ENCODE data around the gene NADK. TPM values are rescaled to one million over a fixed set of nuclear protein-coding genes. Genes with fewer than 3 reads are reported as not detected.
A peak's percentile ranks its signal among the peaks of the same experiment; 100 is the strongest.

NADK gene
- total and polyA plus RNA-seq, 2 of the 13 experiments (the other 11 are each of a cell fraction or from before 2014, with no cell fraction given): 56.6 to 60.1 TPM

DNA sequence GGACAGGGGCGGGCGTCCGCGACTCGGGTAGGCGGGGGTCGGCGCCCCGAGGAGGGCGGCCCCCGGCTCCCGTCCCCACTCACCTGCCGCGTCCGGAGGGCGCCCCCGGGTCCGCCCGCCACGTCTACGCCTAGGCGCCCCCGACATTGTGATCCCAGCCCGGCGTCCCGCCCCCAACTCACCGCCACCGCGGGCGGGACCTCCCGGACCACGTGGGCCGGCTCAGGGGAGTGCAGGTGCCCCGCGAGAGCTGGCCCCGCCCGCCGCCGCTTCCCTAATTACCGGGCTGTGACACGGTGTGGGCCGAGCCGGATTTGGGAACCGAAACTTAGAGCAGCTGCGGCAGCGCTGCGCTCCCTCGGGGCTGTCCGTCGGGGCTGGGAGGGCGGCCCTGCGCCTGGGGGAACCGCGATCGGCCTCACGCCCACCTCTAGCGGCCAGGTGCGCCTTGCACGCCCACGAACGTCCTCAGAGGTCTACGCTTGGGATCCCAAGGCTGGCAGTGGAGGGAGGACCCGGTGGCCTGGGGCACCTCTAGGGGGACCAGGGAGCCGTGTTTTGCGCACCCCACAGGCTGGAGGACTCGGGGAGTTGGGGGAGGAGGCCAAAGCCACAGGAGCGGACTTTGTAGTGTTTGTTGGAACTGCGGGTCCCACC, 521 bp upstream of the NADK start (continued):
- TF ChIP-seq, protein P1, sequence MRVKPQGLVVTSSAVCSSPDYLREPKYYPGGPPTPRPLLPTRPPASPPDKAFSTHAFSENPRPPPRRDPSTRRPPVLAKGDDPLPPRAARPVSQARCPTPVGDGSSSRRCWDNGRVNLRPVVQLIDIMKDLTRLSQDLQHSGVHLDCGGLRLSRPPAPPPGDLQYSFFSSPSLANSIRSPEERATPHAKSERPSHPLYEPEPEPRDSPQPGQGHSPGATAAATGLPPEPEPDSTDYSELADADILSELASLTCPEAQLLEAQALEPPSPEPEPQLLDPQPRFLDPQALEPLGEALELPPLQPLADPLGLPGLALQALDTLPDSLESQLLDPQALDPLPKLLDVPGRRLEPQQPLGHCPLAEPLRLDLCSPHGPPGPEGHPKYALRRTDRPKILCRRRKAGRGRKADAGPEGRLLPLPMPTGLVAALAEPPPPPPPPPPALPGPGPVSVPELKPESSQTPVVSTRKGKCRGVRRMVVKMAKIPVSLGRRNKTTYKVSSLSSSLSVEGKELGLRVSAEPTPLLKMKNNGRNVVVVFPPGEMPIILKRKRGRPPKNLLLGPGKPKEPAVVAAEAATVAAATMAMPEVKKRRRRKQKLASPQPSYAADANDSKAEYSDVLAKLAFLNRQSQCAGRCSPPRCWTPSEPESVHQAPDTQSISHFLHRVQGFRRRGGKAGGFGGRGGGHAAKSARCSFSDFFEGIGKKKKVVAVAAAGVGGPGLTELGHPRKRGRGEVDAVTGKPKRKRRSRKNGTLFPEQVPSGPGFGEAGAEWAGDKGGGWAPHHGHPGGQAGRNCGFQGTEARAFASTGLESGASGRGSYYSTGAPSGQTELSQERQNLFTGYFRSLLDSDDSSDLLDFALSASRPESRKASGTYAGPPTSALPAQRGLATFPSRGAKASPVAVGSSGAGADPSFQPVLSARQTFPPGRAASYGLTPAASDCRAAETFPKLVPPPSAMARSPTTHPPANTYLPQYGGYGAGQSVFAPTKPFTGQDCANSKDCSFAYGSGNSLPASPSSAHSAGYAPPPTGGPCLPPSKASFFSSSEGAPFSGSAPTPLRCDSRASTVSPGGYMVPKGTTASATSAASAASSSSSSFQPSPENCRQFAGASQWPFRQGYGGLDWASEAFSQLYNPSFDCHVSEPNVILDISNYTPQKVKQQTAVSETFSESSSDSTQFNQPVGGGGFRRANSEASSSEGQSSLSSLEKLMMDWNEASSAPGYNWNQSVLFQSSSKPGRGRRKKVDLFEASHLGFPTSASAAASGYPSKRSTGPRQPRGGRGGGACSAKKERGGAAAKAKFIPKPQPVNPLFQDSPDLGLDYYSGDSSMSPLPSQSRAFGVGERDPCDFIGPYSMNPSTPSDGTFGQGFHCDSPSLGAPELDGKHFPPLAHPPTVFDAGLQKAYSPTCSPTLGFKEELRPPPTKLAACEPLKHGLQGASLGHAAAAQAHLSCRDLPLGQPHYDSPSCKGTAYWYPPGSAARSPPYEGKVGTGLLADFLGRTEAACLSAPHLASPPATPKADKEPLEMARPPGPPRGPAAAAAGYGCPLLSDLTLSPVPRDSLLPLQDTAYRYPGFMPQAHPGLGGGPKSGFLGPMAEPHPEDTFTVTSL (CRISPR knock-in tag; IDR thresholded peaks at IDR 0.05; ENCODE audit: borderline replicate concordance): no peak
- TF ChIP-seq MIER3 (CRISPR knock-in tag; IDR thresholded peaks at IDR 0.05; ENCODE audit: borderline replicate concordance): no peak
- TF ChIP-seq, protein P2, sequence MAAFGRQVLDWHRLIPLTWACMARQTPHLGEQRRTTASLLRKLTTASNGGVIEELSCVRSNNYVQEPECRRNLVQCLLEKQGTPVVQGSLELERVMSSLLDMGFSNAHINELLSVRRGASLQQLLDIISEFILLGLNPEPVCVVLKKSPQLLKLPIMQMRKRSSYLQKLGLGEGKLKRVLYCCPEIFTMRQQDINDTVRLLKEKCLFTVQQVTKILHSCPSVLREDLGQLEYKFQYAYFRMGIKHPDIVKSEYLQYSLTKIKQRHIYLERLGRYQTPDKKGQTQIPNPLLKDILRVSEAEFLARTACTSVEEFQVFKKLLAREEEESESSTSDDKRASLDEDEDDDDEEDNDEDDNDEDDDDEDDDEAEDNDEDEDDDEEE (CRISPR knock-in tag; IDR thresholded peaks at IDR 0.05): peak; percentile 77
- peak; percentile 93 for TF ChIP-seq ZNF274 (CRISPR knock-in tag; IDR thresholded peaks at IDR 0.05)
- TF ChIP-seq, protein P3, sequence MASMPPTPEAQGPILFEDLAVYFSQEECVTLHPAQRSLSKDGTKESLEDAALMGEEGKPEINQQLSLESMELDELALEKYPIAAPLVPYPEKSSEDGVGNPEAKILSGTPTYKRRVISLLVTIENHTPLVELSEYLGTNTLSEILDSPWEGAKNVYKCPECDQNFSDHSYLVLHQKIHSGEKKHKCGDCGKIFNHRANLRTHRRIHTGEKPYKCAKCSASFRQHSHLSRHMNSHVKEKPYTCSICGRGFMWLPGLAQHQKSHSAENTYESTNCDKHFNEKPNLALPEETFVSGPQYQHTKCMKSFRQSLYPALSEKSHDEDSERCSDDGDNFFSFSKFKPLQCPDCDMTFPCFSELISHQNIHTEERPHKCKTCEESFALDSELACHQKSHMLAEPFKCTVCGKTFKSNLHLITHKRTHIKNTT (CRISPR knock-in tag; IDR thresholded peaks at IDR 0.05): no peak
- TF ChIP-seq JUN (CRISPR knock-in tag; IDR thresholded peaks at IDR 0.05): no peak
- peak; percentile 51; the same call in 1 of the 2 replicates for TF ChIP-seq RXRA (CRISPR knock-in tag; IDR thresholded peaks at IDR 0.05)
- TF ChIP-seq CCAR2 (optimal IDR thresholded peaks at IDR 0.05; ENCODE audit: low read depth, low read length): no peak
- TF ChIP-seq, protein P4, sequence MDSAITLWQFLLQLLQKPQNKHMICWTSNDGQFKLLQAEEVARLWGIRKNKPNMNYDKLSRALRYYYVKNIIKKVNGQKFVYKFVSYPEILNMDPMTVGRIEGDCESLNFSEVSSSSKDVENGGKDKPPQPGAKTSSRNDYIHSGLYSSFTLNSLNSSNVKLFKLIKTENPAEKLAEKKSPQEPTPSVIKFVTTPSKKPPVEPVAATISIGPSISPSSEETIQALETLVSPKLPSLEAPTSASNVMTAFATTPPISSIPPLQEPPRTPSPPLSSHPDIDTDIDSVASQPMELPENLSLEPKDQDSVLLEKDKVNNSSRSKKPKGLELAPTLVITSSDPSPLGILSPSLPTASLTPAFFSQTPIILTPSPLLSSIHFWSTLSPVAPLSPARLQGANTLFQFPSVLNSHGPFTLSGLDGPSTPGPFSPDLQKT (CRISPR knock-in tag; IDR thresholded peaks at IDR 0.05; ENCODE audit: borderline replicate concordance): no peak
- TF ChIP-seq ZNF570 (CRISPR knock-in tag; IDR thresholded peaks at IDR 0.05; ENCODE audit: borderline replicate concordance): no peak
- no peak for TF ChIP-seq NFE2 (CRISPR knock-in tag; IDR thresholded peaks at IDR 0.05)
- TF ChIP-seq BORCS8-MEF2B (CRISPR knock-in tag; IDR thresholded peaks at IDR 0.05): peak; percentile 44; the same call in 1 of the 2 replicates
- no peak for TF ChIP-seq SNAPC2 (CRISPR knock-in tag; IDR thresholded peaks at IDR 0.05)
- no peak for TF ChIP-seq ZNF546 (CRISPR knock-in tag; conservative IDR thresholded peaks at IDR 0.05)
- TF ChIP-seq SRY (CRISPR knock-in tag; IDR thresholded peaks at IDR 0.05): peak; percentile 68; the same call in 1 of the 2 replicates
- TF ChIP-seq, protein P5, sequence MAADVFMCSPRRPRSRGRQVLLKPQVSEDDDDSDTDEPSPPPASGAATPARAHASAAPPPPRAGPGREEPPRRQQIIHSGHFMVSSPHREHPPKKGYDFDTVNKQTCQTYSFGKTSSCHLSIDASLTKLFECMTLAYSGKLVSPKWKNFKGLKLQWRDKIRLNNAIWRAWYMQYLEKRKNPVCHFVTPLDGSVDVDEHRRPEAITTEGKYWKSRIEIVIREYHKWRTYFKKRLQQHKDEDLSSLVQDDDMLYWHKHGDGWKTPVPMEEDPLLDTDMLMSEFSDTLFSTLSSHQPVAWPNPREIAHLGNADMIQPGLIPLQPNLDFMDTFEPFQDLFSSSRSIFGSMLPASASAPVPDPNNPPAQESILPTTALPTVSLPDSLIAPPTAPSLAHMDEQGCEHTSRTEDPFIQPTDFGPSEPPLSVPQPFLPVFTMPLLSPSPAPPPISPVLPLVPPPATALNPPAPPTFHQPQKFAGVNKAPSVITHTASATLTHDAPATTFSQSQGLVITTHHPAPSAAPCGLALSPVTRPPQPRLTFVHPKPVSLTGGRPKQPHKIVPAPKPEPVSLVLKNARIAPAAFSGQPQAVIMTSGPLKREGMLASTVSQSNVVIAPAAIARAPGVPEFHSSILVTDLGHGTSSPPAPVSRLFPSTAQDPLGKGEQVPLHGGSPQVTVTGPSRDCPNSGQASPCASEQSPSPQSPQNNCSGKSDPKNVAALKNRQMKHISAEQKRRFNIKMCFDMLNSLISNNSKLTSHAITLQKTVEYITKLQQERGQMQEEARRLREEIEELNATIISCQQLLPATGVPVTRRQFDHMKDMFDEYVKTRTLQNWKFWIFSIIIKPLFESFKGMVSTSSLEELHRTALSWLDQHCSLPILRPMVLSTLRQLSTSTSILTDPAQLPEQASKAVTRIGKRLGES (CRISPR knock-in tag; IDR thresholded peaks at IDR 0.05; ENCODE audit: borderline replicate concordance): no peak

All from HepG2 (cell line).